Adrenal gland (tissue), 12 donors: Measurements from ENCODE around the gene BPGM. TPM values are rescaled to one million over a fixed set of nuclear protein-coding genes. Genes with fewer than 3 reads are reported as not detected.

ENCODE experiments used
- DNase-seq, 7 donors: peaks; one replicate each; pipeline ENCODE4 v3.0.0-alpha.2; 2019 to 2020
- H3K27ac ChIP-seq, 5 donors: fragments of 200-600 bp; sonication (generic) in 4 of 5; 1 replicate in 3 of 5; 2 replicates in 2 of 5; pipeline versions ENCODE4 v1.5.1 to v1.8.0; 2016 to 2020; ENCODE audit warnings: mild to moderate bottlenecking in 1 of 5
- H3K27me3 ChIP-seq: fragments of 200-600 bp; 2 replicates; pipeline ENCODE4 v1.8.0; 2021
- H3K36me3 ChIP-seq, 2 donors: fragments of 200-600 bp; replicated peaks in 1 of 2; 1 replicate in 1 of 2; 2 replicates in 1 of 2; pipeline versions ENCODE4 v1.5.1 to v1.8.0; 2018 to 2022
- H3K4me1 ChIP-seq, 2 donors: fragments of 200-600 bp; replicated peaks in 1 of 2; 1 replicate in 1 of 2; 2 replicates in 1 of 2; pipeline versions ENCODE4 v1.5.1 to v1.8.0; 2018 to 2021
- H3K4me3 ChIP-seq, 4 donors: fragments of 200-600 bp; sonication (generic) in 3 of 4; one replicate each; pipeline ENCODE4 v1.5.1; 2016 to 2018
- H3K9me3 ChIP-seq, 3 donors: fragments of 200-600 bp; sonication (generic) in 1 of 3; replicated peaks in 1 of 3; 1 replicate in 2 of 3; 2 replicates in 1 of 3; pipeline versions ENCODE4 v1.5.1 to v1.8.0; 2016 to 2021
- CTCF ChIP-seq, 6 experiments: fragments of 450-650 bp in 4 of 6; fragments of 200-600 bp in 2 of 6; sonication (generic) in 1 of 6; IDR thresholded peaks; 1 replicate in 5 of 6; 2 replicates in 1 of 6; pipeline versions ENCODE4 v1.5.1 to v1.8.0; 2016 to 2021; ENCODE audit warnings: antibody characterized with exemption in 6 of 6, mild to moderate bottlenecking in 2 of 6, moderate library complexity in 1 of 6
- POLR2A ChIP-seq, 2 donors: fragments of 450-650 bp; IDR thresholded peaks; one replicate each; pipeline ENCODE4 v1.6.1; 2017; ENCODE audit warnings: antibody characterized with exemption in 2 of 2, mild to moderate bottlenecking in 2 of 2, moderate library complexity in 1 of 2
- WGBS, 4 donors: extraction: QIAGEN DNeasy Blood & Tissue Kit in 2 of 4; methylation state at CpG; one replicate each; pipeline versions ENCODE4 v1.1.5 to v1.1.7; 2013 to 2017; 5-methylcytosine and 5-hydroxymethylcytosine counted together
- intact Hi-C, 2 donors: fragments of 100-400 bp; cut with DNase I; formaldehyde crosslinking; loops; one replicate each; pipeline versions ENCODE4 v1.14.1 to v1.15.0; 2022 to 2023
- polyA plus RNA-seq, 3 donors: library from polyadenylated mRNA; stranded (reverse); fragments of 200-250 nt in 2 of 3; fragments of 350-450 nt in 1 of 3; fragmentation: Illumina TruSeq in 1 of 3; extraction: RNeasy Lipid Tissue Mini Kit (QIAGEN cat#74804) in 1 of 3; gene quantifications; one replicate each; pipeline ENCODE4 v1.2.3, GENCODE V29; 2013 to 2014
- total RNA-seq, 9 donors: library from RNA; depleted of rRNA in 4 of 9; stranded (reverse); fragments of >200 nt in 4 of 9; fragments of 120-200 nt in 1 of 9; fragmentation: NEBNext Ultra II Directional in 1 of 9; extraction: Animal tissue kit (Norgen Biotek cat#: 25700) in 1 of 9; gene quantifications; one replicate each; pipeline versions ENCODE4 v1.1.0 to v1.2.4, GENCODE V29; 2013 to 2023
- donor health status: healthy with polysubstance abuse.
- donor health status: Bipolar disorder and iron deficiency.
- donor health status: DM: yes; HTN: yes; CAD: no.
- donor health status: DM: no; HTN: no; CAD: no.
- donor health status: DM: no; HTN: no; CAD: no.
- donor health status: DM: yes; HTN: yes; CAD: no.

The BPGM gene
- total and polyA plus RNA-seq, 12 donors: 12.1 to 34.8 (median 17.9) TPM

- DNase-seq: no peak
- Histone ChIP-seq H3K4me3 (no peak overlapping the region), H3K9me3 (no peaks in the 10 kb centered on the region), H3K36me3 (no peaks in the 10 kb centered on the region), H3K27me3 (no peaks in the 10 kb centered on the region), H3K4me1 (no peaks in the 10 kb centered on the region), H3K27ac (peak overlapping the region in 4 of 5 donors; percentile 7 to 72 (median 50))
- TF ChIP-seq CTCF (IDR thresholded peaks at IDR 0.05) (no peak), POLR2A (IDR thresholded peaks at IDR 0.05) (no peak)
- intact Hi-C loops: no loop called here
- WGBS, 4 donors: 86 to 94% (median 89%) methylated on average over 5 of the region's 5 CpGs
These were observed 58.2 kb downstream of the BPGM start for GRCh38 chr7:134704827-134705226.

- intact Hi-C loops: no loop called here
- H3K9me3 ChIP-seq: no peaks in the 10 kb centered on the region
- no peak for DNase-seq
These were observed 59.1 kb downstream of the BPGM start for GRCh38 chr7:134705716-134706115.

GRCh38 chr7:134706468-134706867 lies 59.8 kb downstream of the BPGM start:
- no peaks in the 10 kb centered on the region for H3K36me3 ChIP-seq
- WGBS, 4 donors: 79 to 89% (median 85%) methylated on average over 5 of the region's 5 CpGs
- H3K4me3 ChIP-seq: no peak overlapping the region
- no peak overlapping the region for H3K27ac ChIP-seq
- H3K4me1 ChIP-seq: no peaks in the 10 kb centered on the region
- intact Hi-C loops: no loop called here
- H3K27me3 ChIP-seq: no peaks in the 10 kb centered on the region
- TF ChIP-seq CTCF (IDR thresholded peaks at IDR 0.05) (no peak), POLR2A (IDR thresholded peaks at IDR 0.05) (no peak)
- DNase-seq: no peak
- H3K9me3 ChIP-seq: no peaks in the 10 kb centered on the region

More at GRCh38 chr7:134705716-134706115, 59.1 kb downstream of the BPGM start:
- Histone ChIP-seq H3K36me3 (no peaks in the 10 kb centered on the region), H3K27ac (peak overlapping the region in 1 of 5 donors; percentile 72), H3K4me3 (no peak overlapping the region), H3K4me1 (no peaks in the 10 kb centered on the region), H3K27me3 (no peaks in the 10 kb centered on the region)
- no peak for TF ChIP-seq CTCF (IDR thresholded peaks at IDR 0.05)
- no peak for TF ChIP-seq POLR2A (IDR thresholded peaks at IDR 0.05)
- 34 to 87% (median 52%) methylated on average over 2 of the region's 2 CpGs for WGBS, 4 donors

- Histone ChIP-seq H3K4me3 (no peak overlapping the region), H3K4me1 (no peaks in the 10 kb centered on the region), H3K36me3 (no peaks in the 10 kb centered on the region), H3K27ac (no peak overlapping the region), H3K9me3 (no peaks in the 10 kb centered on the region), H3K27me3 (no peaks in the 10 kb centered on the region)
- TF ChIP-seq POLR2A (IDR thresholded peaks at IDR 0.05): no peak
- TF ChIP-seq CTCF (IDR thresholded peaks at IDR 0.05): no peak
- DNase-seq: no peak
- intact Hi-C loops: no loop called here
- WGBS, 4 donors: 91 to 94% (median 93%) methylated on average over 4 of the region's 4 CpGs
These were observed 61.2 kb downstream of the BPGM start for GRCh38 chr7:134707663-134708378.
